ENCODE measurements around the gene PCDHA1. TPM values are rescaled to one million over a fixed set of nuclear protein-coding genes. Genes with fewer than 3 reads are reported as not detected.
"Not testable (repeated sequence)": the region's sequence is repeated elsewhere in the genome, so short reads cannot be mapped to it uniquely, and the experiment has no call there.

The PCDHA1 gene
- total RNA-seq, 1 donor from 2014 or later: not detected

GRCh38 chr5:140767444-140767843 is 18.5 kb upstream of the PCDHA1 start:
- no peaks in the 10 kb centered on the region for H3K36me3 ChIP-seq (ENCODE audit: control insufficient read depth, insufficient read depth, low read length)
- TF ChIP-seq CTCF (IDR thresholded peaks at IDR 0.05; ENCODE audit: insufficient read depth, low read length, poor library complexity, severe bottlenecking): no peak
- H3K4me3 ChIP-seq (ENCODE audit: low read depth, low read length): no peak overlapping the region
- no peaks in the 10 kb centered on the region for H3K27me3 ChIP-seq (ENCODE audit: control insufficient read depth, insufficient read depth, low read length)
- no peak for DNase-seq (ENCODE audit: low read depth)

GRCh38 chr5:140780512-140780911 is 5.4 kb upstream of the PCDHA1 start:
- TF ChIP-seq CTCF (IDR thresholded peaks at IDR 0.05; ENCODE audit: insufficient read depth, low read length, poor library complexity, severe bottlenecking): no peak
- no peak for DNase-seq (ENCODE audit: low read depth)
- Histone ChIP-seq H3K27me3 (ENCODE audit: control insufficient read depth, insufficient read depth, low read length) (no peaks in the 10 kb centered on the region), H3K4me3 (ENCODE audit: low read depth, low read length) (no peak overlapping the region), H3K36me3 (ENCODE audit: control insufficient read depth, insufficient read depth, low read length) (no peaks in the 10 kb centered on the region)

GRCh38 chr5:140787422-140787821 is 1.5 kb downstream of the PCDHA1 start:
- H3K36me3 ChIP-seq (ENCODE audit: control insufficient read depth, insufficient read depth, low read length); DNase-seq (ENCODE audit: low read depth); H3K4me3 ChIP-seq (ENCODE audit: low read depth, low read length); H3K27me3 ChIP-seq (ENCODE audit: control insufficient read depth, insufficient read depth, low read length): not testable (repeated sequence)

GRCh38 chr5:140787849-140788504 is 2.0 kb downstream of the PCDHA1 start:
- H3K4me3 ChIP-seq (ENCODE audit: low read depth, low read length); H3K36me3 ChIP-seq (ENCODE audit: control insufficient read depth, insufficient read depth, low read length); H3K27me3 ChIP-seq (ENCODE audit: control insufficient read depth, insufficient read depth, low read length); DNase-seq (ENCODE audit: low read depth): not testable (repeated sequence)

GRCh38 chr5:140791089-140791488 is 5.1 kb downstream of the PCDHA1 start:
- DNase-seq (ENCODE audit: low read depth): no peak
- Histone ChIP-seq H3K36me3 (ENCODE audit: control insufficient read depth, insufficient read depth, low read length) (no peaks in the 10 kb centered on the region), H3K27me3 (ENCODE audit: control insufficient read depth, insufficient read depth, low read length) (no peaks in the 10 kb centered on the region), H3K4me3 (ENCODE audit: low read depth, low read length) (no peak overlapping the region)
- TF ChIP-seq CTCF (IDR thresholded peaks at IDR 0.05; ENCODE audit: insufficient read depth, low read length, poor library complexity, severe bottlenecking): no peak

- no peak for DNase-seq (ENCODE audit: low read depth)
- peak; percentile 3 for TF ChIP-seq CTCF (IDR thresholded peaks at IDR 0.05; ENCODE audit: insufficient read depth, low read length, poor library complexity, severe bottlenecking)
- H3K27me3 ChIP-seq (ENCODE audit: control insufficient read depth, insufficient read depth, low read length): no peaks in the 10 kb centered on the region
- no peak within 1 kb of the TSS for H3K4me3 ChIP-seq (ENCODE audit: low read depth, low read length)
- H3K36me3 ChIP-seq (ENCODE audit: control insufficient read depth, insufficient read depth, low read length): no peaks in the 10 kb centered on the region
Observed at GRCh38 chr5:140794595-140795258, 8.8 kb downstream of the PCDHA1 start, which contains the start of gene PCDHA2. TSS of gene PCDHA2 (plus strand) at chr5:140794852.

- peak; percentile 5 for TF ChIP-seq CTCF (IDR thresholded peaks at IDR 0.05; ENCODE audit: insufficient read depth, low read length, poor library complexity, severe bottlenecking)
- Histone ChIP-seq H3K27me3 (ENCODE audit: control insufficient read depth, insufficient read depth, low read length) (no peaks in the 10 kb centered on the region), H3K4me3 (ENCODE audit: low read depth, low read length) (no peak overlapping the region), H3K36me3 (ENCODE audit: control insufficient read depth, insufficient read depth, low read length) (no peaks in the 10 kb centered on the region)
- DNase-seq (ENCODE audit: low read depth): no peak
Observed at GRCh38 chr5:140795259-140795641, 9.3 kb downstream of the PCDHA1 start.

GRCh38 chr5:140796072-140796717 is 10.3 kb downstream of the PCDHA1 start:
- H3K36me3 ChIP-seq (ENCODE audit: control insufficient read depth, insufficient read depth, low read length); H3K27me3 ChIP-seq (ENCODE audit: control insufficient read depth, insufficient read depth, low read length); H3K4me3 ChIP-seq (ENCODE audit: low read depth, low read length); DNase-seq (ENCODE audit: low read depth): not testable (repeated sequence)

Measured in kidney epithelial cell (primary cell).